HepG2 (cell line): ENCODE data around the gene SNX13. TPM values are rescaled to one million over a fixed set of nuclear protein-coding genes. Genes with fewer than 3 reads are reported as not detected.

Source experiments
- ATAC-seq: fragments of 200-7000 bp; cut with Tn5 transposase; 3 replicates; pipeline ENCODE4 v1.9.1; 2020; ENCODE audit warnings: mild to moderate bottlenecking, moderate library complexity
- BruUV-seq: library from RNA; stranded (reverse); fragments of 400-500 nt; replicated peaks from 2 replicates; lab custom pipeline; 2021; lab: Mats Ljungman, UMichigan
- CTCF ChIA-PET: fragments of 300-600 bp; formaldehyde crosslinking; extraction: SDS; loops from one replicate; lab custom pipeline; 2021; ENCODE audit warnings: low total read pairs, inconsistent platforms, low intra/inter-chr PET ratio; lab: Yijun Ruan, JAX
- POLR2A ChIA-PET: fragments of 350-600 bp; sonication (Branson Sonifier 250); formaldehyde crosslinking; loops from one replicate; lab custom pipeline; 2020; ENCODE audit warnings: antibody characterized with exemption, inconsistent platforms; lab: Yijun Ruan, JAX
- DNase-seq: peaks from one replicate; pipeline ENCODE4 v3.0.0-alpha.2; 2015; ENCODE audit warnings: low spot score
- FAIRE-seq: peaks from 3 replicates; lab custom pipeline; 2011; peaks lifted over from hg19 to GRCh38; lab: Jason Lieb, UNC
- H2AFZ ChIP-seq: one replicate; pipeline ENCODE4 v1.6.1; 2011; ENCODE audit warnings: low read length, inconsistent platforms
- H3K27ac ChIP-seq: fragments of 300-600 bp; 3 replicates; pipeline ENCODE4 v1.8.0; 2011; ENCODE audit warnings: mixed run types, mild to moderate bottlenecking, mixed read lengths, low read length, inconsistent platforms; ENCODE audit not compliant: insufficient read depth; ENCODE audit errors: extremely low read length
- H3K27me3 ChIP-seq, 2 experiments: fragments of 200-600 bp in 1 of 2; 2 replicates in 1 of 2; 3 replicates in 1 of 2; pipeline versions ENCODE4 v1.6.0 to v1.8.0; 2011; ENCODE audit warnings: low read length in 2 of 2, mild to moderate bottlenecking in 2 of 2, moderate library complexity in 2 of 2, inconsistent platforms in 1 of 2; ENCODE audit not compliant: insufficient read depth in 2 of 2, control insufficient read depth in 1 of 2
- H3K36me3 ChIP-seq, 2 experiments: fragments of 200-600 bp in 1 of 2; replicated peaks in 1 of 2; 2 replicates in 1 of 2; 3 replicates in 1 of 2; pipeline versions ENCODE4 v1.5.1 to v1.8.0; 2011; ENCODE audit warnings: low read length in 2 of 2, inconsistent platforms in 1 of 2; ENCODE audit not compliant: insufficient read depth in 2 of 2, control insufficient read depth in 1 of 2
- H3K4me1 ChIP-seq: 2 replicates; pipeline ENCODE4 v1.5.1; 2012; ENCODE audit warnings: low read length, inconsistent platforms; ENCODE audit not compliant: insufficient read depth
- H3K4me2 ChIP-seq: 2 replicates; pipeline ENCODE4 v1.6.0; 2011; ENCODE audit warnings: low read depth, low read length, inconsistent platforms
- H3K4me3 ChIP-seq, 3 experiments: fragments of 200-600 bp in 1 of 3; sonication (generic), shearing (Covaris generic) in 1 of 3; replicated peaks in 1 of 3; 2 replicates each; pipeline ENCODE4 v1.5.1; 2011 to 2016; ENCODE audit warnings: low read length in 3 of 3, inconsistent platforms in 2 of 3, low read depth in 2 of 3, mild to moderate bottlenecking in 2 of 3, control low read depth in 1 of 3, mixed read lengths in 1 of 3; ENCODE audit not compliant: insufficient read depth in 1 of 3
- H3K79me2 ChIP-seq: one replicate; pipeline ENCODE4 v1.6.1; 2011; ENCODE audit warnings: low read length, inconsistent platforms; ENCODE audit not compliant: insufficient read depth
- H3K9ac ChIP-seq: 2 replicates; pipeline ENCODE4 v1.6.0; 2011; ENCODE audit warnings: mild to moderate bottlenecking, low read depth, low read length, inconsistent platforms; ENCODE audit not compliant: insufficient read depth
- H3K9me3 ChIP-seq: 2 replicates; pipeline ENCODE4 v1.5.1; 2012; ENCODE audit warnings: mild to moderate bottlenecking, low read length
- H4K20me1 ChIP-seq: 2 replicates; pipeline ENCODE4 v1.6.0; 2011; ENCODE audit warnings: inconsistent platforms, mild to moderate bottlenecking, low read length, moderate library complexity; ENCODE audit not compliant: insufficient read depth
- FOXA3 ChIP-seq: IDR thresholded peaks from 2 replicates; pipeline ENCODE4 v1.6.1; 2016; ENCODE audit warnings: missing genetic modification reagents, missing compliant biosample characterization
- HNF4G ChIP-seq, 2 experiments: sonication (generic) in 1 of 2; formaldehyde crosslinking in 1 of 2; IDR thresholded peaks; 2 replicates each; pipeline versions ENCODE4 v1.4.0 to v1.6.1; 2011 to 2020; ENCODE audit warnings: borderline replicate concordance in 2 of 2, low read depth in 2 of 2, mild to moderate bottlenecking in 2 of 2, low read length in 1 of 2, missing genetic modification reagents in 1 of 2, moderate library complexity in 1 of 2
- ONECUT2 ChIP-seq: sonication (generic); formaldehyde crosslinking; IDR thresholded peaks from 2 replicates; pipeline ENCODE4 v1.4.0; 2020; ENCODE audit warnings: missing genetic modification reagents
- SP1 ChIP-seq, 2 experiments: fragments of 450-650 bp in 1 of 2; sonication (generic) in 1 of 2; formaldehyde crosslinking in 1 of 2; IDR thresholded peaks; 2 replicates each; pipeline versions ENCODE4 v1.4.0 to v1.6.1; 2016 to 2020; ENCODE audit warnings: missing genetic modification reagents in 1 of 2
- ZNF432 ChIP-seq: sonication (generic); formaldehyde crosslinking; IDR thresholded peaks from 2 replicates; pipeline ENCODE4 v1.5.0; 2020; ENCODE audit warnings: missing genetic modification reagents, mild to moderate bottlenecking, borderline replicate concordance
- ZNF484 ChIP-seq: sonication (generic); formaldehyde crosslinking; IDR thresholded peaks from 2 replicates; pipeline ENCODE4 v1.5.1; 2020; ENCODE audit warnings: mild to moderate bottlenecking, low read depth, missing genetic modification reagents, borderline replicate concordance
- ZNF616 ChIP-seq: sonication (generic); formaldehyde crosslinking; IDR thresholded peaks from 2 replicates; pipeline ENCODE4 v1.5.0; 2020; ENCODE audit warnings: low read depth, mild to moderate bottlenecking, missing genetic modification reagents
- WGBS: methylation state at CpG from one replicate; pipeline ENCODE4 v1.1.6; 2017; ENCODE audit warnings: low lambda C conversion rate; 5-methylcytosine and 5-hydroxymethylcytosine counted together
- in situ Hi-C: cut with HindIII; loops from 2 replicates; pipeline ENCODE4 v1.10.0; 2017; ENCODE audit warnings: low pct_unique_long_range_greater_than_20kb; ENCODE audit not compliant: extremely low pct_ligation_motif_present
- intact Hi-C: fragments of 100-400 bp; cut with micrococcal nuclease; formaldehyde crosslinking; loops from one replicate; pipeline ENCODE4 v1.10.0; 2022; ENCODE audit not compliant: unreplicated experiment
- polyA plus RNA-seq, 8 experiments: library from polyadenylated mRNA; depleted of rRNA in 3 of 8; stranded (reverse) in 7 of 8; unstranded in 1 of 8; fragments of >200 nt; fragmentation: Illumina TruSeq in 4 of 8; extraction: Trizol in 4 of 8; gene quantifications; 2 replicates each; pipeline versions ENCODE4 v1.2.1 to v1.2.3, GENCODE V29; 2011 to 2016; ENCODE audit warnings: low read depth in 4 of 8, missing spikeins in 1 of 8, mixed read lengths in 1 of 8; ENCODE audit not compliant: insufficient read depth in 1 of 8
- total RNA-seq, 5 experiments: library from RNA; depleted of rRNA; stranded (reverse); fragments of >200 nt; fragmentation: Illumina TruSeq; extraction: Trizol; gene quantifications; 2 replicates each; pipeline ENCODE4 v1.2.3, GENCODE V29; 2016; ENCODE audit warnings: low read depth in 1 of 5
- TF ChIP-seq, protein P1 (sequence below): sonication (generic); formaldehyde crosslinking; IDR thresholded peaks from 2 replicates; pipeline ENCODE4 v1.4.0; 2020; ENCODE audit warnings: missing genetic modification reagents
- TF ChIP-seq, protein P2 (sequence below): sonication (generic); formaldehyde crosslinking; IDR thresholded peaks from 2 replicates; pipeline ENCODE4 v1.4.0; 2020; ENCODE audit warnings: missing genetic modification reagents, borderline replicate concordance
- TF ChIP-seq, protein P3 (sequence below): sonication (generic); formaldehyde crosslinking; IDR thresholded peaks from 2 replicates; pipeline ENCODE4 v1.4.0; 2020; ENCODE audit warnings: low read depth, mild to moderate bottlenecking, missing genetic modification reagents

The SNX13 gene
- total and polyA plus RNA-seq, 2 of the 13 experiments (the other 11 are each of a cell fraction or from before 2014, with no cell fraction given): 14.3 to 32.3 TPM

DNA sequence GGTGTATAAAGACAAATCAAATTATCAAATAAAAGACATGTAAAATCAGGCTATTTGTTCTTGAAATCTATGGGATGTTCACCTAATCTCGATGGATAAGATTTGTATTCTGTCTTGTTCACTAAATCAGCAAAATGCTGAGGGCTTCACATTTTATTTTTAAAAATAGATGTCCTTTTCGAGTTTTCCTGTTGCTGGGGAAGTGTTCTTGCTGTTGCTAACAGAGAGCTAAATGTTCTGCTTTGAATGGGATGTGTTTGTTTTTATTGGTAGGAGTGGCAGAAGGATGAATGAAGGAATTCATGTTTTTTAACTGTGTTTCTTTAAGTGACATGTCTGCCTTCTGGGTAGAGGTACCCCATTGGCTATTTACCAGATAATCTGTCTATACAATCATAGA, 7.3 kb upstream of the SNX13 start:
- ChIA-PET POLR2A (no interaction called here), CTCF (no interaction called here)
- no peaks in the 10 kb centered on the region for H3K4me1 ChIP-seq
- no peaks in the 10 kb centered on the region for H3K9me3 ChIP-seq
- 0% methylated on average over 2 of the region's 2 CpGs for WGBS
- no peaks in the 10 kb centered on the region for H3K36me3 ChIP-seq
- FAIRE-seq (no peak), ATAC-seq (no peak), DNase-seq (no peak)
- TF ChIP-seq HNF4G (IDR thresholded peaks at IDR 0.05; ENCODE audit: borderline replicate concordance, low read depth, low read length): no peak
- TF ChIP-seq HNF4G (CRISPR knock-in tag; IDR thresholded peaks at IDR 0.05; ENCODE audit: borderline replicate concordance, low read depth): no peak
- TF ChIP-seq, protein P1, sequence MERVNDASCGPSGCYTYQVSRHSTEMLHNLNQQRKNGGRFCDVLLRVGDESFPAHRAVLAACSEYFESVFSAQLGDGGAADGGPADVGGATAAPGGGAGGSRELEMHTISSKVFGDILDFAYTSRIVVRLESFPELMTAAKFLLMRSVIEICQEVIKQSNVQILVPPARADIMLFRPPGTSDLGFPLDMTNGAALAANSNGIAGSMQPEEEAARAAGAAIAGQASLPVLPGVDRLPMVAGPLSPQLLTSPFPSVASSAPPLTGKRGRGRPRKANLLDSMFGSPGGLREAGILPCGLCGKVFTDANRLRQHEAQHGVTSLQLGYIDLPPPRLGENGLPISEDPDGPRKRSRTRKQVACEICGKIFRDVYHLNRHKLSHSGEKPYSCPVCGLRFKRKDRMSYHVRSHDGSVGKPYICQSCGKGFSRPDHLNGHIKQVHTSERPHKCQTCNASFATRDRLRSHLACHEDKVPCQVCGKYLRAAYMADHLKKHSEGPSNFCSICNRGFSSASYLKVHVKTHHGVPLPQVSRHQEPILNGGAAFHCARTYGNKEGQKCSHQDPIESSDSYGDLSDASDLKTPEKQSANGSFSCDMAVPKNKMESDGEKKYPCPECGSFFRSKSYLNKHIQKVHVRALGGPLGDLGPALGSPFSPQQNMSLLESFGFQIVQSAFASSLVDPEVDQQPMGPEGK: no peak
- TF ChIP-seq, protein P2, sequence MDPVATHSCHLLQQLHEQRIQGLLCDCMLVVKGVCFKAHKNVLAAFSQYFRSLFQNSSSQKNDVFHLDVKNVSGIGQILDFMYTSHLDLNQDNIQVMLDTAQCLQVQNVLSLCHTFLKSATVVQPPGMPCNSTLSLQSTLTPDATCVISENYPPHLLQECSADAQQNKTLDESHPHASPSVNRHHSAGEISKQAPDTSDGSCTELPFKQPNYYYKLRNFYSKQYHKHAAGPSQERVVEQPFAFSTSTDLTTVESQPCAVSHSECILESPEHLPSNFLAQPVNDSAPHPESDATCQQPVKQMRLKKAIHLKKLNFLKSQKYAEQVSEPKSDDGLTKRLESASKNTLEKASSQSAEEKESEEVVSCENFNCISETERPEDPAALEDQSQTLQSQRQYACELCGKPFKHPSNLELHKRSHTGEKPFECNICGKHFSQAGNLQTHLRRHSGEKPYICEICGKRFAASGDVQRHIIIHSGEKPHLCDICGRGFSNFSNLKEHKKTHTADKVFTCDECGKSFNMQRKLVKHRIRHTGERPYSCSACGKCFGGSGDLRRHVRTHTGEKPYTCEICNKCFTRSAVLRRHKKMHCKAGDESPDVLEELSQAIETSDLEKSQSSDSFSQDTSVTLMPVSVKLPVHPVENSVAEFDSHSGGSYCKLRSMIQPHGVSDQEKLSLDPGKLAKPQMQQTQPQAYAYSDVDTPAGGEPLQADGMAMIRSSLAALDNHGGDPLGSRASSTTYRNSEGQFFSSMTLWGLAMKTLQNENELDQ (CRISPR knock-in tag): no peak
- no peak for TF ChIP-seq ZNF484 (CRISPR knock-in tag)
- TF ChIP-seq, protein P3, sequence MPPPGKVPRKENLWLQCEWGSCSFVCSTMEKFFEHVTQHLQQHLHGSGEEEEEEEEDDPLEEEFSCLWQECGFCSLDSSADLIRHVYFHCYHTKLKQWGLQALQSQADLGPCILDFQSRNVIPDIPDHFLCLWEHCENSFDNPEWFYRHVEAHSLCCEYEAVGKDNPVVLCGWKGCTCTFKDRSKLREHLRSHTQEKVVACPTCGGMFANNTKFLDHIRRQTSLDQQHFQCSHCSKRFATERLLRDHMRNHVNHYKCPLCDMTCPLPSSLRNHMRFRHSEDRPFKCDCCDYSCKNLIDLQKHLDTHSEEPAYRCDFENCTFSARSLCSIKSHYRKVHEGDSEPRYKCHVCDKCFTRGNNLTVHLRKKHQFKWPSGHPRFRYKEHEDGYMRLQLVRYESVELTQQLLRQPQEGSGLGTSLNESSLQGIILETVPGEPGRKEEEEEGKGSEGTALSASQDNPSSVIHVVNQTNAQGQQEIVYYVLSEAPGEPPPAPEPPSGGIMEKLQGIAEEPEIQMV (CRISPR knock-in tag): no peak
- TF ChIP-seq ZNF432 (CRISPR knock-in tag): no peak
- no peak for TF ChIP-seq FOXA3 (CRISPR knock-in tag)
- no peak for TF ChIP-seq ZNF616 (CRISPR knock-in tag)
- no peak for TF ChIP-seq ONECUT2
- no peak for TF ChIP-seq SP1 (IDR thresholded peaks at IDR 0.05)
- no peak for TF ChIP-seq SP1 (CRISPR knock-in tag; IDR thresholded peaks at IDR 0.05)
- BruUV-seq: no TSS peak
- H4K20me1 ChIP-seq: no peaks in the 10 kb centered on the region
- in situ Hi-C loops: no loop called here
- intact Hi-C loops: loop anchor here (10.0 kb wide), 1 partner anchor 143 kb away; no protein-coding TSS in a partner anchor
- no peak overlapping the region for H3K27ac ChIP-seq
- no peak overlapping the region for H2AFZ ChIP-seq
- H3K27me3 ChIP-seq: no peaks in the 10 kb centered on the region
- H3K9ac ChIP-seq: no peak overlapping the region
- H3K4me3 ChIP-seq: no peak overlapping the region
- H3K4me2 ChIP-seq: no peak overlapping the region
- no peaks in the 10 kb centered on the region for H3K79me2 ChIP-seq
